Renal cortical epithelial cell (primary cell): ENCODE data around the gene TUBB6. TPM values are rescaled to one million over a fixed set of nuclear protein-coding genes. Genes with fewer than 3 reads are reported as not detected.

ENCODE experiments used
- DNase-seq: peaks from one replicate; pipeline ENCODE4 v3.0.0-alpha.2; 2011; ENCODE audit warnings: low read depth
- total RNA-seq: library from RNA; depleted of rRNA; stranded (reverse); fragments of >200 nt; gene quantifications from 2 replicates; pipeline ENCODE4 v1.2.3, GENCODE V29; 2014

The TUBB6 gene
- total RNA-seq = 224 and 821 TPM in 2 replicates

DNA sequence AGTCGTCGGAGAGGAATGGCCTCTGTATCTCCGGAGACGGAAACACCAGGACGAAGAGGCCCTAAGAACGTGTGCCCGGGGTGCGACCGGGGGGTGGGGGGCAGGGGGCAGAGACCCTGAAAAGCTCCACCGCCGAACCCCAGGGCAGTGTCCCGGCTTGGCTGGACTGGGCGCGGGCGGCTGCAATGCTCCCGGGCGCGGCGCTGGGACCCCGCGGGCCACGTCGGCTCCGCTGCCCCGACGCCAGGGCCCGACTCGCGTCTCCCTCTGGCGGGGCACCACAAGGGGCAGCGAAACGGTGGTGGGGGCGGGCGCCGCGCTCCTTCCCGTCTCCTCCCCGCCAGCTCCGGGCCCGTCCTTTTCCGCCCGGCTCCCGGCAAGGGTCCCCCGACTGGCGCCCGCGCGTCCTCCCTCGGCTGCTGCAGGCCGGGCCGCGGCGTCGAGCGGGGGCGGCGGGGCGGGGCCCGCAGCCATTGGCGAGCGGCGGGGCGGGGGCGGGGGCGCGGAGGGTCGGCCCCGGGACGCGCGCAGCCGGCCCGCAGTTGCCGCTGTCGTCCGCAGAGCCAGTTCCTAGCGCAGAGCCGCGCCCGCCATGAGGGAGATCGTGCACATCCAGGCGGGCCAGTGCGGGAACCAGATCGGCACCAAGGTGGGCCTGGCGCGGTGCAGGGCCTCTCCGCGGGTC is at the start of gene TUBB6:
TUBB6 (plus strand) TSS at position 541 of the 685 bp plus-strand sequence; CDS start at position 593, 52 bp downstream.
- DNase-seq = no peak

DNA sequence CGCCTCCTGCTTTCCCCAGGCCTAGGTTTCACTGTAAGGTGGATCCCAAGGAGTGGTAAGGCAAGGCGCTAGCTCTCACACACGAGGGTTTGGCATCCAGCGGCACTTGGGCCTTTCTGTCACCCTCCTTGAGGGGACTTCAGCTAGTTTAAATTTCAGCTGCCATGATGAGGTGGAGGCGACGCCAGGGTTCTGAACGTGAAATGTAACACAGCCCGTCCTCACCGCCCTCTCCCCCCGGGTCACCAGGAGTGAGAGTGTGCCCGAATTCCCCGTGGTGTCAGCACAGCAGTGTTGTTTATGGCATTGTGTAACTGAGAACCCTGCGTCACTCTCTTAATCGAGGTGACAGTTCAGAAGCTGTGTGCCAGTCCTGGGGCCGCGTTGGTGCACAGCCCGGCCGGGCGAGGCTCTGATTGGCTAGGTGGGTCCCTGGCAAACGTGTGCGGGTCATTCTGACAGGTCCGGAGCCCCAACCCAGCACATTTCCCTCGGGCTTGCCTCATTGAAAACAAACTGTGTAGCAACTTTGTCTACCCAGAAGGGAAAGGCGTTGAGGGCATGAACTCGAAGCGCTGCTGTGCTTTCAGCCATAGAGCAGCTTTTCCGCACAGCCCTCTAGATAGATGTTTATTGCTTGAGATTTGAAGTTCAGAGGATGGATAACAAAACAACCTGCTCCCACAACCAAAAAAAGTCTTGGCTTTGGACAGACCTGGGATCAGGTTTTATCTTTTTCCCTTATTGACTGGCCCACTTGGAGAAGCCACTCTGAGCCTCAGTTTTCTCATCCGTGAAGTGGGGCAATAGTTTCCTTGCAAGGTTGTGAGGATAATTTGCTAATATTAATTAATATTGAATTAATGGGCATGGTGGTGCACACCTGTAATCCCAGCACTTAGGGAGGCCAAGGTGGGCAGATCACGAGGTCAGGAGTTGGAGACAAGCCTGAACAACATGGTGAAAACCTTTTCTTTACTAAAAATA is 49.0 kb upstream of the TUBB6 start:
- DNase-seq = no peak

DNA sequence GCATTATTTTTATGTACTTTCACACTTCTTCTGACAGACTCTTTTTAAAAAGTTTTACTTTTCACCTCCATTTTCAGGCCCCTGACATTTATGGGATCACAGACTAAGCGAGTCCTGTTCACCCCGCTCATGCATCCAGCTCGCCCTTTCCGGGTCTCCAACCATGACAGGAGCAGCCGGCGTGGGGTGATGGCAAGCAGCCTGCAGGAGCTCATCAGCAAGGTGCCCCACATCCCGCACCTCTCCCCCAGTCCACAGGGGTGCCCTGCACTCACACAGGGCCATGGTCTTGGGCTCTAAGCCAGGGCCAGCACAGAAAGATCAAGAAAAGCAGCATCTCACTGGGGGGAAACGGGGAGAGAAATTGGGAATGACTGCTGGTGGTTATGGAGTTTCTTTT is 45.3 kb upstream of the TUBB6 start:
- no peak for DNase-seq

DNA sequence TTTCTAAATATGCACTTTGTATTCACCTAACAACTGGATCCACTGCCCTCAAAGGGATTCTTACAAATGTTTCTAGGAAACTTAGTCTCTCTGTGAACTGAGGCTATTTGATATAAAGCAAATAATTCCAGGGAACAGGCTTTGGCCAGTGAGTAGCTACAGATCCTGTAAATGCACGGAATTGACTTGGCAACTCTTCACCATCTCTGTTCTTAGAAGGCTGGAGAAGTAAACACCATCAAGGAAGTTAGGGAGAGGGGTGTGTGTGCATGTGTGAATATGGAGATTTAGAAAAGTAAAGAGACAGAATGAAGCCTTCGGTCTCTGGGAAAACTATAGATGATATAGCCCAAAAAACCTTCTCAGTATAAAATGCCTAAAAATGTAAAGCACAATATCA is 43.2 kb upstream of the TUBB6 start:
- no peak for DNase-seq

DNA sequence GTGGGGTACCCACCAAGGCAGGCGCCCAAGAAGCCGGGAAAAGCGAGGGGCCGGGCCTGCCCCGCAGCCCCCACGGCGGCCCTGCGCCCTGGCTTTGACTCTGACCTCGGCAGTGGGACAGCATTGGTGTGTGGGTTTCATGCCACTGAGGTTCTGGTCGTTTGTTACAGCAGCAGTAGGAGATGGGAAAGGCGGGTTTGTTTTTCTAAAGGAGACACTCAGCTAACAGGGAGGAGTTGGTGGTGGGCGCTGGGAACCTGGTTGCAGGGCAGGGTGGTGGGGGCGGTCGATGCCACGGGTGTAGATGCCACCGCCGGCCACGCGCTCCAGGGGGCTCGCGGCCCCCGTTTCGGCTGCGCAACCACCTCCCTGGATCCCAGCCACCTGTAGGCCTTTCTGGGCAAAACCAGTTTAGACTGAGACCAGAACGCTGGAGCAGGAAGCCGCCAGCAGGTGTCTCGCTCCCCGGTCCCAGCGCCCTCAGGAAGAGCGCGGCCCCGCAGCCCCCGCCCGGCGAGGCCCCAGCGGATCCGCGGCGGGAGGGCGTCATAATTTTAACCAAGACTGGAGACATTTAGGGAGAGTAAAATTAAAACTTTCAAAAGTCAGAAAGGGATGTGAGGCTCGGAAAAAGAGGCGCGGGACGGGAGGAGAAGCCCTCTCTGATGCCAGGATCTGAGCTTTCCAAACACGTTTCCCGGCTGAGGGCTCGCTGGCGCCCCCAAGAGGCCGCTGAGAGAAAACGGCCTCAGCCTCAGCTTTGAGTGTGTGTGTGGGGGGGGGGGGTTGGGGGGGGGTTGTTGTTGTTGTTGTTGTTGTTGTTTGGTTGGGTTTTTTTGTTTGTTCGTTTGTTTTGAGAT is 36.4 kb upstream of the TUBB6 start:
- DNase-seq = peak; percentile 54

- DNase-seq = no peak
These were observed 33.2 kb upstream of the TUBB6 start for GRCh38 chr18:12274793-12275192.

DNA sequence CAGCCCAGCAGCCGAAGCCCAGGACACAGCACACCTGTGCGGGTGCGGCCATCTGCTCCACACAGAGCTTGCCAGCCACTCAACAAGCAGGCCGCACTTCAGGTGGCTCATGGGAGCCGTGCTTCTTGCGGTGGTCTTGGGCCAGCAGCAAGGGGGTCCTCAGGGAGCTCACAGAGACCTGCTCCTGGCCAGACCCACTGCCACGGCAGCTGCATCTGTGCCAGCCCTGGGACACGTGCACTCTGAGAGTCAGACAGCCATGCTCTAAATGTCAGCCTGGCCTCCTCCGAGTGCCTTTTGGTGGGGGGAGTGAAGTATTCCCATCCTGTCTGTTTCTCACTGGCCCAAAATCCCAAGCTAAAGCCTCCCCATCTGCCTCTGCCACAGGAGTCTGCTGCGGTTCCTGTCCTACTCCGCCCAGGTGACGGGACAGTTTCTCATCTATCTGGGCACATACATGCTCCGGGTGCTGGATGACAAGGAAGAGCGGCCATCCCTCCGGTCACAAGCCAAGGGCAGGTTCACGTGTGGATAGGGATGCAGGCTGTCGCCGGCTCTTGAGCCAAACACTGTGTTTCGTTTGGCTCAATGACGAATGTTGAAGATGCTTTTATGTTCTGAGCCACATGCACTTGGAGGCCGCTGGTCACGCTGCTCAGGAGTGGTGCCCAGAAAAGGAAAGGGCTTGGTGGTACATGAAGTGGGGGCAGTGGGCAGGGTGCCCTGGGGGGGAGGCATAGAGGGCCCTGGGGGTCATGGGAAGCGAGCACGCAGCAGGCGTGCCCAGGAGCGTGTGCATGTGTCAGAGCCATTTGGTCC is 31.1 kb upstream of the TUBB6 start:
- DNase-seq = no peak

GRCh38 chr18:12278215-12278671 is 29.8 kb upstream of the TUBB6 start:
- no peak for DNase-seq

DNA sequence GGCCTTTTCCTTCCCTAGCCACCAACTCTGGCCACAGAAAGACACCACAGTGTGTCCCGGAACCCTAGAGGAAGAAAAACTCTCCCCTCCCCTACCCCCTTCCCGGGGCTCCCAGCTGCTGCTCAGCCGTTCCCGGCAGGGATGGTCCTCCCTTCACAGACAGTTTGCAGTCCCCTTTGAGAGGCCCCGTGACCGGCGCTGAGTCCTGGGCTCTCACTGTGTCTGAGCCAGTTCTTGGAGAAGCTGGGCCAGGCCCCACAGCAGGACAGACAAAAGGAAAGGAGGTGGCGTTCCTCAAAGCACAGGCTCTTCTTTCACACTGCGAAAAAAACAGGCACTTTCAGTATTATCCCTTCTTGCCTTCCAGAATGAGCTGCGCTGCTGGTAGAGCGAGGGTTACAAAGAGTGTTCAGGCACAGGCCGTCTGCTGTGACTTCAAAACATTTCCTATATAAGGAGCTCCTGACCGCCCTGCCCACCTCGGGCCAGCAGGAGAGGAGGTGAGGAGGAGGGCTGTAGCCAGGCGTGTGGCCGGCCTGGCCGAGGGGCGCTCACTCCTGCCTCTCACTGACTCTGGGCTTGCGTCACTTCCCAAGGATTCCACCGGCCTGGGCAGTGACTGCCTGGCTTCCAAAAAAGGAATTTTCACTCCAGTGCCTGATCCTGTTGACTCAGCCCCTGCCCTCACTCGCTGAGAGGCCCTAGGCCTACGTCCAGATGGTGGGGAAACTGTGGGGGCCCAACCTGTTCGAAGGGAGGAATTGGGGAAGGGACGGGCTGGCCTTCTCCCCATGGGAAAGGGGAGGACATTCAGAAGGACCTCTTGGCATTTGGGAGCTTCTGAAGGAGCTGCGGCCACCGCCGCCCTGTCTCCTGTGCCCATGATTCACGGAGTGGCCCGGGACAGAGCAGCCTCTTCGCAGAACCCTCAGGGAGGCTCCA is 29.0 kb upstream of the TUBB6 start:
- DNase-seq = peak; percentile 85

- DNase-seq = no peak
These were observed 28.1 kb upstream of the TUBB6 start for GRCh38 chr18:12279781-12280531.

GRCh38 chr18:12281861-12282260 is 26.2 kb upstream of the TUBB6 start:
- no peak for DNase-seq

DNA sequence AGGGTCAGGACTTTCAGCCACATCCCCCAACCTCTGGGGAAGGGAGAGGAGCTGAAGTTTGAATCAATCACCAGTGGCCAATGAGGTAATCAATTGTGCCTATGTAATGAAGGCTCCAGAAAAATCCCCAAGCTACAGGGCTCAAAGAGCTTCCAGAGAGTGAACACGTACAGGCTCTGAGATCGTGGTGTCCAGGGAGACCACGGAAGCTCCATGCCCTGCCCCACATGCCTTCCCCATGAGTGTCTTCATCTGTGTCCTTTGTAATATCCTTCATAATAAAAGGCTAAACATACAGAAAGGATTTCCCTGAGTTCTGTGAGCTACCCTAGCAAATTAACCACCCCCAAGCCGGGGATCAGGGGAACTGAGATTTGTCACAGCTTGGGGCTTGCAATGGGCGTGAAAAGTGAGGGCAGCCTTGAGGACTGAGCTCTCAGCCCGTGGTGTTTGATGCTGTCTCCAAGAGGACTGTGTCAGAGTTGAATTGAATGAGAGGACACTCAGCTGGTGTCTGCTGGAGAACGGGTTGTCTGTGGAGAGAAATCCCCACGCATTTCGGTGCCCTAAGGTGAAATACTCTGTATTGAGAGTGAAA is 25.5 kb upstream of the TUBB6 start:
- DNase-seq = peak; percentile 61

- DNase-seq = peak; percentile 47
These were observed 24.8 kb upstream of the TUBB6 start for GRCh38 chr18:12283256-12283655.

DNA sequence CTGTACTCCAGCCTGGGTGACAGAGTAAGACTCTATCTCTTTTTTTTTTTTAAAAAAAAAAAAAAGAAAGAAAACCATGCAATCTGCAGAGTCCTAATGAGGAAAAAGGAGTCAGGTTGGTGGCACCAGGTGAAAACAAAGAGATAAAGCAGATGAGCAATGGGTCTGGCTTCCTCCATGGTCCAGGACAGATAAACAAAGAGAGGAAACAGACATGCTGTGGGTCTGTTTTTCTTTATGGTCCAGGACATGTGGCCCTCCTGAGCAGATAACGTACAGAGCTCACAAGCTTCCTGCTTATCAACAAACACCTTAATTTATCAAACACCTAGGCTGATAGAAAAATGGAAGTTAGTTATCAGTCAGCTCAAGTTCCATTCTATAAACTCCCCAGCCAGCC is 24.4 kb upstream of the TUBB6 start:
- no peak for DNase-seq

DNA sequence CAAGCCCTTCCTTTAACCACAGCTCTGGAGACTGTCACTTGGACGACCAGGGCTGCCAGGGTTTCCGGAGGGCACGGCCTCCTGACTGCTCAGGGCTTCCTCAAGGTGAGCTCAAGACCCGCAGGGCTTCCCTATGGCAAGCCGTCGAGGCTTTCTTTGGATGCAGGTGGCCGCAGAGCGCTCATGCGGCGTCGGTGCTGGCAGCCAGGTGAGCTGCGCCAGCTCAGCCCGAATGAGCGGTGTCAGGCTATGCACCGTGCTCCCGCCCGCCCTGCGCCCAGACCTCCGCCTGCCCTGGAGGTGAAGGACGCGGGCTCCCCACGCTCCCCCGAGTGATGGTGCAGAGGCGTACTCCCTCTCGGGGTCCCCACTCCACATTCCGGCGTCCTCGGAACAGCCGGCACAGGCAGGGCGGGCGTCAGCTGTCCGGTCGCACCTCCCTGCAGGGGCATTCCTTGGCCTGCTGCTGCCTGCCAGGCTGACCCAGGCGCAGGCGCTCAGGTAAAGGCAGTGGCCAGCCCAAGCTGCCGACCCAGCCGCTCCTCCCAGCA is 20.8 kb upstream of the TUBB6 start:
- no peak for DNase-seq

GRCh38 chr18:12287684-12288402 is 20.2 kb upstream of the TUBB6 start:
- peak; percentile 86 for DNase-seq

- DNase-seq = no peak
These were observed 19.7 kb upstream of the TUBB6 start for GRCh38 chr18:12288403-12288755.

- no peak for DNase-seq
These were observed 18.0 kb upstream of the TUBB6 start for GRCh38 chr18:12290086-12290485.
